ENCODE data around the gene PPAN. TPM values are rescaled to one million over a fixed set of nuclear protein-coding genes. Genes with fewer than 3 reads are reported as not detected.

PPAN gene
- polyA plus RNA-seq, 4 donors, result 26.2 to 48.3 (median 35.3) TPM

DNA sequence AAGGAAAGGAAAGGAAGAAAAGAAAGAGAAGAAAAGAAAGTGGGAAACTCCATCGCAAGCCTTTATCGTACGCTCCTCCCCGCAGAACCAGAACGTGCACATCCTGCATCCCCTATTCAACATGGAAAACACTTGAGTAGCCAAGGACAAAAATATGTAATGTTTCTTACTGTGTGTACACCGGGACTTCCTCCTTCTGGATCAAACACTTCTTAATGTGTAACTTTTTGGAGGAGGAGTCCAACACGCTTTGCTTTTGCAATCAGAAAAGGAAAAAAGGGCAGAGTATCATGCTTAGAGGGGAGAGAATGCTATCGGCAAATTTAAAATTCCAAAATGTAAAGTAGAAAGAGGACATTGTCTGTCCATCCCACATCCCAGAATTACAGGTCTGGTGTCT, 27.8 kb upstream of the PPAN start:
- FAIRE-seq (no peak), DNase-seq (no peak)
- Histone ChIP-seq H3K27ac (ENCODE audit: low read depth in 1 of 3, low read length in 2 of 3) (no peak overlapping the region), H3K36me3 (ENCODE audit: control insufficient read depth in 3 of 3, insufficient read depth in 2 of 3, low read depth in 1 of 3, low read length in 3 of 3) (no peaks in the 10 kb centered on the region), H3K4me1 (ENCODE audit: control insufficient read depth in 3 of 3, insufficient read depth in 2 of 3, low read depth in 1 of 3, low read length in 2 of 3) (no peaks in the 10 kb centered on the region), H3K27me3 (ENCODE audit: control insufficient read depth in 3 of 3, insufficient read depth in 3 of 3, low read length in 3 of 3) (no peaks in the 10 kb centered on the region), H3K4me3 (ENCODE audit: low read depth in 1 of 3, low read length in 3 of 3) (no peak overlapping the region), H3K9me3 (ENCODE audit: control insufficient read depth in 2 of 2, insufficient read depth in 1 of 2, low read depth in 1 of 2, low read length in 1 of 2) (peaks cover 0 to 10% of the 10 kb centered on the region in 2 donors)
- WGBS, 3 donors, result 61 to 66% (median 62%) methylated on average over 8 of the region's 8 CpGs

DNA sequence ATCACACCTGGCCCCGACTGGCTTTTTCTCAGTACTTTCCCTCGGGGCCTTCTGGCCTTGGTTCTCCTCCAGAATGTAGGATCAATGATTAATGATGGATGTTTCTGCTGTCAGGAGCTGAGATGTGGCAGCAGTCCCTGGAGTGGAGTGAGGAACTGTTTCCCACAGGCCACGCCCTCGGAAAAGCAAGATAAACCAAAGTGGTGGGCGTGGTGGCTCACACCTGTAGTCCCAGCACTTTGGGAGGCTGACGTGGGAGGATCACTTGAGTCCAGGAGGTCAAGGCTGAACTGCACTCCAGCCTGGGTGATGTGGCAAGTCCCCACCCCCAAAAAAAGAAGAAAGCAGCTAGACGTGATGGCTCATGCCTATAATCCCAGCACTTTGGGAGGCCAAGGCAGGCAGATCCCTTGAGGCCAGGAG, 27.1 kb upstream of the PPAN start:
- no peak overlapping the region for H3K27ac ChIP-seq (ENCODE audit: low read depth in 1 of 3, low read length in 2 of 3)
- H3K27me3 ChIP-seq (ENCODE audit: control insufficient read depth in 3 of 3, insufficient read depth in 3 of 3, low read length in 3 of 3), result no peaks in the 10 kb centered on the region
- H3K4me1 ChIP-seq (ENCODE audit: control insufficient read depth in 3 of 3, insufficient read depth in 2 of 3, low read depth in 1 of 3, low read length in 2 of 3), result no peaks in the 10 kb centered on the region
- 15 to 47% (median 36%) methylated on average over 7 of the region's 7 CpGs for whole genome bisulfite sequencing, 3 donors
- H3K36me3 ChIP-seq (ENCODE audit: control insufficient read depth in 3 of 3, insufficient read depth in 2 of 3, low read depth in 1 of 3, low read length in 3 of 3), result no peaks in the 10 kb centered on the region
- DNase-seq (peak in 1 of 2 donors; percentile 67), FAIRE-seq (no peak)
- no peak overlapping the region for H3K4me3 ChIP-seq (ENCODE audit: low read depth in 1 of 3, low read length in 3 of 3)
- peaks cover 0 to 3% of the 10 kb centered on the region in 2 donors for H3K9me3 ChIP-seq (ENCODE audit: control insufficient read depth in 2 of 2, insufficient read depth in 1 of 2, low read depth in 1 of 2, low read length in 1 of 2)

GRCh38 chr19:10083911-10084310, 22.3 kb upstream of the PPAN start:
- WGBS, 3 donors, result 73 to 82% (median 77%) methylated on average over 9 of the region's 9 CpGs
- Histone ChIP-seq H3K36me3 (ENCODE audit: control insufficient read depth in 3 of 3, insufficient read depth in 2 of 3, low read depth in 1 of 3, low read length in 3 of 3) (peaks cover 0 to 3% (median 0%) of the 10 kb centered on the region in 3 donors), H3K9me3 (ENCODE audit: control insufficient read depth in 2 of 2, insufficient read depth in 1 of 2, low read depth in 1 of 2, low read length in 1 of 2) (no peaks in the 10 kb centered on the region), H3K4me3 (ENCODE audit: low read depth in 1 of 3, low read length in 3 of 3) (no peak overlapping the region), H3K27ac (ENCODE audit: low read depth in 1 of 3, low read length in 2 of 3) (no peak overlapping the region), H3K27me3 (ENCODE audit: control insufficient read depth in 3 of 3, insufficient read depth in 3 of 3, low read length in 3 of 3) (no peaks in the 10 kb centered on the region), H3K4me1 (ENCODE audit: control insufficient read depth in 3 of 3, insufficient read depth in 2 of 3, low read depth in 1 of 3, low read length in 2 of 3) (peaks cover 0 to 6% (median 4%) of the 10 kb centered on the region in 3 donors)
- FAIRE-seq (no peak), DNase-seq (no peak)

GRCh38 chr19:10084803-10085202, 21.4 kb upstream of the PPAN start:
- peaks cover 0 to 6% (median 4%) of the 10 kb centered on the region in 3 donors for H3K4me1 ChIP-seq (ENCODE audit: control insufficient read depth in 3 of 3, insufficient read depth in 2 of 3, low read depth in 1 of 3, low read length in 2 of 3)
- peaks cover 0 to 12% (median 0%) of the 10 kb centered on the region in 3 donors for H3K36me3 ChIP-seq (ENCODE audit: control insufficient read depth in 3 of 3, insufficient read depth in 2 of 3, low read depth in 1 of 3, low read length in 3 of 3)
- H3K9me3 ChIP-seq (ENCODE audit: control insufficient read depth in 2 of 2, insufficient read depth in 1 of 2, low read depth in 1 of 2, low read length in 1 of 2), result peaks cover 0 to 9% of the 10 kb centered on the region in 2 donors
- FAIRE-seq, result no peak
- H3K27me3 ChIP-seq (ENCODE audit: control insufficient read depth in 3 of 3, insufficient read depth in 3 of 3, low read length in 3 of 3), result no peaks in the 10 kb centered on the region
- 48 to 74% (median 66%) methylated on average over 3 of the region's 3 CpGs for WGBS, 3 donors
- no peak overlapping the region for H3K27ac ChIP-seq (ENCODE audit: low read depth in 1 of 3, low read length in 2 of 3)
- DNase-seq, result no peak
- H3K4me3 ChIP-seq (ENCODE audit: low read depth in 1 of 3, low read length in 3 of 3), result no peak overlapping the region

- Histone ChIP-seq H3K4me1 (ENCODE audit: control insufficient read depth in 3 of 3, insufficient read depth in 2 of 3, low read depth in 1 of 3, low read length in 2 of 3) (peaks cover 0 to 6% (median 4%) of the 10 kb centered on the region in 3 donors), H3K27ac (ENCODE audit: low read depth in 1 of 3, low read length in 2 of 3) (peak within 1 kb of the TSS; percentile 89 to 94 (median 92)), H3K9me3 (ENCODE audit: control insufficient read depth in 2 of 2, insufficient read depth in 1 of 2, low read depth in 1 of 2, low read length in 1 of 2) (peaks cover 0 to 13% of the 10 kb centered on the region in 2 donors), H3K4me3 (ENCODE audit: low read depth in 1 of 3, low read length in 3 of 3) (peak within 1 kb of the TSS; percentile 89 to 99 (median 94)), H3K27me3 (ENCODE audit: control insufficient read depth in 3 of 3, insufficient read depth in 3 of 3, low read length in 3 of 3) (no peaks in the 10 kb centered on the region), H3K36me3 (ENCODE audit: control insufficient read depth in 3 of 3, insufficient read depth in 2 of 3, low read depth in 1 of 3, low read length in 3 of 3) (peaks cover 0 to 21% (median 0%) of the 10 kb centered on the region in 3 donors)
- FAIRE-seq, result no peak
- WGBS, 3 donors, result 3 to 4% (median 4%) methylated on average over 70 to 81 of the region's 81 CpGs
- peak; percentile 88 to 93 for DNase-seq
Measured at GRCh38 chr19:10085641-10086590, 20.2 kb upstream of the PPAN start, which contains the start of gene SHFL. SHFL (plus strand) TSS chr19:10086317; CDS start chr19:10086428, 111 bp downstream.

DNA sequence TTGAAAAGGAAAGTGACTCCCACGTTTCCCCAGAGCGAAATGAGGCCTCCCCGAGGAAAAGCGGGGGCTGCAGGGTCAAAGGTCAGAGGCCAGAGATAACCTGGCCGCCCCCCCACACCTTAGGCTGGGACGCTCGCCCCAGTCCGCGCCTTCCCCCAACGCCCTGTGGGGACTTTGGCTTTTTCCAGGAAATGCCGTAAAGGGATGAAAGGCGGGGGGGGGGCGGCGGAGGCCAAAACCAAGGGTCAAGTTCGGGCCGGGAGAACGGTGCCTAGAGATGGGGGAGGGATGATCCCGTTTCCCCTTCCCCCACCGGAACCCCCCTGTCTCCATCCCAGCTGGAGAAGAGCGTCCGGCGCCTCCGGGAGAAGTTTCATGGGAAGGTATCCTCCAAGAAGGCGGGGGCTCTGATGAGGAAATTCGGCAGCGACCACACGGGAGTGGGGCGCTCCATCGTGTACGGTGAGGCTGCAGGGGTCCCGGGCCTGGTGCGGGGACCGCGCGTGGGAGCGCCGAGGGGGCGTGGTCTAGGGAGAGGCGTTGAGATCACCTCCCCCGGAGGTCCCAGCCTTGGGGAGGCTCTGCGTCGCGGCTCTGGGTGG, 19.5 kb upstream of the PPAN start:
- Histone ChIP-seq H3K4me3 (ENCODE audit: low read depth in 1 of 3, low read length in 3 of 3) (peak overlapping the region; percentile 89 to 99 (median 94)), H3K36me3 (ENCODE audit: control insufficient read depth in 3 of 3, insufficient read depth in 2 of 3, low read depth in 1 of 3, low read length in 3 of 3) (peaks cover 0 to 29% (median 4%) of the 10 kb centered on the region in 3 donors), H3K27ac (ENCODE audit: low read depth in 1 of 3, low read length in 2 of 3) (peak overlapping the region; percentile 89 to 94 (median 92)), H3K9me3 (ENCODE audit: control insufficient read depth in 2 of 2, insufficient read depth in 1 of 2, low read depth in 1 of 2, low read length in 1 of 2) (peaks cover 0 to 13% of the 10 kb centered on the region in 2 donors), H3K27me3 (ENCODE audit: control insufficient read depth in 3 of 3, insufficient read depth in 3 of 3, low read length in 3 of 3) (no peaks in the 10 kb centered on the region), H3K4me1 (ENCODE audit: control insufficient read depth in 3 of 3, insufficient read depth in 2 of 3, low read depth in 1 of 3, low read length in 2 of 3) (peaks cover 0 to 6% (median 4%) of the 10 kb centered on the region in 3 donors)
- no peak for FAIRE-seq
- 5 to 9% (median 9%) methylated on average over 40 to 43 of the region's 43 CpGs for WGBS, 3 donors
- peak; percentile 39 to 74 for DNase-seq

DNA sequence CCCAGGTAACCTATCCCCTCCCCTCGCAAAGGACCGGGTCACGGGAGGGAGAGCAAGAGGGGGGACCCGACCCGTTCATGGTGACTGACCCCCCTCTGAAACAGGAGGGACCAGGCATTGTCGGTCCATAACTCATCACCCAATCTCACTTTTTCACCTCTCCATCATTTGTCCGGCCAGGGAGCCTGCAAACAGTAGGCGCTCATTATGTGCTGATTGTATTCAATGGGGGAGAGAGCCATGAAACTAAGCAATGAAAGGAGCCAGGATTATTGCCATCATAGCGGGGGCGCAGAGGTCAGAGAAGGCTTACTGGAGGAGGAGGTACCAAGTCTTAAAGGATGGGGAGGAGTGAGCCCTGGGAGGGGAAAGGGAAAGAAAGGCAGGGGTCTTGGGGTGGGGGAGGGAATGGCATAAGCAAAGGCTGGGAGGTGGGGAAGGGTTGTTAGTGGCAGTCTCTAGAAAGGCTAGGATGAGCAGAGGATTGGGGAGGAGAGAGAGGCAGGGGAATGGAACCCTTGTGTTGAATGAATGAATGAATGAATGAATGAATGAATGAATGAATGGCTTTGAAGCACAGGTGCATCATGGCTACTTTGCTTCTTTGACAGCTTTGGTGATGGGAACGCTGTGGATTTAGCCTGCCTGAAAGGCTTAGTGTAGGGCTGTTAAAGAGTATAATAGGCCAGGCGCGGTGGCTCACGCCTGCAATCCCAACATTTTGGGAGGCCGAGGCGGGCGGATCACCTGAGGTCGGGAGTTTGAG, 18.7 kb upstream of the PPAN start:
- DNase-seq, result no peak
- Histone ChIP-seq H3K27ac (ENCODE audit: low read depth in 1 of 3, low read length in 2 of 3) (peak overlapping the region in 2 of 3 donors; percentile 89 to 94), H3K4me3 (ENCODE audit: low read depth in 1 of 3, low read length in 3 of 3) (peak overlapping the region; percentile 89 to 99 (median 94)), H3K9me3 (ENCODE audit: control insufficient read depth in 2 of 2, insufficient read depth in 1 of 2, low read depth in 1 of 2, low read length in 1 of 2) (peaks cover 0 to 13% of the 10 kb centered on the region in 2 donors), H3K36me3 (ENCODE audit: control insufficient read depth in 3 of 3, insufficient read depth in 2 of 3, low read depth in 1 of 3, low read length in 3 of 3) (peaks cover 0 to 37% (median 5%) of the 10 kb centered on the region in 3 donors), H3K4me1 (ENCODE audit: control insufficient read depth in 3 of 3, insufficient read depth in 2 of 3, low read depth in 1 of 3, low read length in 2 of 3) (peaks cover 0 to 6% (median 4%) of the 10 kb centered on the region in 3 donors), H3K27me3 (ENCODE audit: control insufficient read depth in 3 of 3, insufficient read depth in 3 of 3, low read length in 3 of 3) (no peaks in the 10 kb centered on the region)
- 85 to 93% (median 88%) methylated on average over 17 to 18 of the region's 18 CpGs for WGBS, 3 donors
- no peak for FAIRE-seq

All from small intestine (tissue), 7 donors.